HEK293 (cell line): Measurements from ENCODE around the gene RPS18.

ENCODE experiments used
- FEZF1 ChIP-seq: fragments of 450-650 bp; formaldehyde crosslinking; IDR thresholded peaks from 2 replicates; pipeline ENCODE4 v1.5.1; 2016; ENCODE audit warnings: missing biosample characterization, missing genetic modification characterization
- GLIS2 ChIP-seq: fragments of 450-650 bp; formaldehyde crosslinking; IDR thresholded peaks from 2 replicates; pipeline ENCODE4 v1.5.1; 2016; ENCODE audit warnings: missing biosample characterization, missing genetic modification characterization
- HOXD13 ChIP-seq: sonication (generic); formaldehyde crosslinking; IDR thresholded peaks from 2 replicates; pipeline ENCODE4 v1.8.0; 2022; ENCODE audit warnings: missing genetic modification reagents, borderline replicate concordance
- KLF1 ChIP-seq: fragments of 450-650 bp; formaldehyde crosslinking; IDR thresholded peaks from 2 replicates; pipeline ENCODE4 v1.5.1; 2016; ENCODE audit warnings: missing biosample characterization, missing genetic modification characterization
- SP3 ChIP-seq: fragments of 450-650 bp; formaldehyde crosslinking; IDR thresholded peaks from 2 replicates; pipeline ENCODE4 v1.5.1; 2016; ENCODE audit warnings: missing biosample characterization, missing genetic modification characterization
- TRIM28 ChIP-seq: IDR thresholded peaks from 2 replicates; pipeline ENCODE4 v1.6.1; 2011; ENCODE audit warnings: low read length, control low read depth, borderline replicate concordance
- ZBTB17 ChIP-seq: fragments of 450-650 bp; formaldehyde crosslinking; IDR thresholded peaks from 2 replicates; pipeline ENCODE4 v1.5.1; 2016; ENCODE audit warnings: missing biosample characterization, missing genetic modification characterization
- ZFP3 ChIP-seq: fragments of 450-650 bp; formaldehyde crosslinking; IDR thresholded peaks from 2 replicates; pipeline ENCODE4 v1.5.1; 2016; ENCODE audit warnings: low read depth, missing biosample characterization, missing genetic modification characterization
- ZIC2 ChIP-seq: fragments of 450-650 bp; formaldehyde crosslinking; IDR thresholded peaks from 2 replicates; pipeline ENCODE4 v1.5.1; 2016; ENCODE audit warnings: missing biosample characterization, missing genetic modification characterization
- ZNF132 ChIP-seq: fragments of 450-650 bp; formaldehyde crosslinking; IDR thresholded peaks from 2 replicates; pipeline ENCODE4 v1.5.1; 2017; ENCODE audit warnings: missing biosample characterization, missing genetic modification characterization, borderline replicate concordance
- ZNF16 ChIP-seq: fragments of 450-650 bp; formaldehyde crosslinking; IDR thresholded peaks from 2 replicates; pipeline ENCODE4 v1.5.1; 2016; ENCODE audit warnings: low read depth, missing biosample characterization, missing genetic modification characterization
- ZNF23 ChIP-seq: fragments of 450-650 bp; formaldehyde crosslinking; IDR thresholded peaks from 2 replicates; pipeline ENCODE4 v1.5.1; 2016; ENCODE audit warnings: missing biosample characterization, missing genetic modification characterization, borderline replicate concordance
- ZNF521 ChIP-seq: fragments of 450-650 bp; formaldehyde crosslinking; IDR thresholded peaks from 2 replicates; pipeline ENCODE4 v1.5.1; 2017; ENCODE audit warnings: missing biosample characterization, mild to moderate bottlenecking, missing genetic modification characterization
- ZNF530 ChIP-seq: fragments of 450-650 bp; formaldehyde crosslinking; IDR thresholded peaks from 2 replicates; pipeline ENCODE4 v1.5.1; 2016; ENCODE audit warnings: low read depth, missing biosample characterization, missing genetic modification characterization
- ZNF548 ChIP-seq: fragments of 450-650 bp; formaldehyde crosslinking; IDR thresholded peaks from 2 replicates; pipeline ENCODE4 v1.5.1; 2016; ENCODE audit warnings: missing biosample characterization, missing genetic modification characterization
- ZNF549 ChIP-seq: fragments of 450-650 bp; IDR thresholded peaks from 2 replicates; pipeline ENCODE4 v1.5.1; 2018; ENCODE audit warnings: missing biosample characterization, missing genetic modification characterization, mild to moderate bottlenecking, inconsistent platforms, moderate library complexity
- ZNF561 ChIP-seq: fragments of 450-650 bp; IDR thresholded peaks from 2 replicates; pipeline ENCODE4 v1.5.1; 2018; ENCODE audit warnings: missing biosample characterization, missing genetic modification characterization, borderline replicate concordance
- ZNF610 ChIP-seq: fragments of 450-650 bp; formaldehyde crosslinking; IDR thresholded peaks from 2 replicates; pipeline ENCODE4 v1.5.1; 2016; ENCODE audit warnings: missing biosample characterization, missing genetic modification characterization, borderline replicate concordance
- ZNF624 ChIP-seq: fragments of 450-650 bp; formaldehyde crosslinking; IDR thresholded peaks from 2 replicates; pipeline ENCODE4 v1.5.1; 2017; ENCODE audit warnings: missing biosample characterization, missing genetic modification characterization
- ZNF629 ChIP-seq: fragments of 450-650 bp; formaldehyde crosslinking; IDR thresholded peaks from 2 replicates; pipeline ENCODE4 v1.5.1; 2017; ENCODE audit warnings: missing biosample characterization, missing genetic modification characterization
- ZNF747 ChIP-seq: fragments of 450-650 bp; formaldehyde crosslinking; IDR thresholded peaks from 2 replicates; pipeline ENCODE4 v1.5.1; 2016; ENCODE audit warnings: missing biosample characterization, missing genetic modification characterization
- ZNF76 ChIP-seq: fragments of 450-650 bp; formaldehyde crosslinking; IDR thresholded peaks from 2 replicates; pipeline ENCODE4; 2016; ENCODE audit warnings: low read depth, missing biosample characterization, missing genetic modification characterization, borderline replicate concordance
- ZNF768 ChIP-seq: fragments of 450-650 bp; formaldehyde crosslinking; IDR thresholded peaks from 2 replicates; pipeline ENCODE4 v1.5.1; 2018; ENCODE audit warnings: missing biosample characterization, mild to moderate bottlenecking, missing genetic modification characterization
- ZSCAN18 ChIP-seq: fragments of 450-650 bp; formaldehyde crosslinking; IDR thresholded peaks from 2 replicates; pipeline ENCODE4 v1.5.1; 2016; ENCODE audit warnings: missing biosample characterization, missing genetic modification characterization
- TF ChIP-seq, protein P1 (sequence below): fragments of 450-650 bp; formaldehyde crosslinking; IDR thresholded peaks from 2 replicates; pipeline ENCODE4; 2016; ENCODE audit warnings: missing biosample characterization, missing genetic modification characterization
- TF ChIP-seq, protein P2 (sequence below): fragments of 450-650 bp; formaldehyde crosslinking; IDR thresholded peaks from 2 replicates; pipeline ENCODE4 v1.5.1; 2016; ENCODE audit warnings: missing biosample characterization, missing genetic modification characterization
- TF ChIP-seq, protein P3 (sequence below): fragments of 450-650 bp; formaldehyde crosslinking; IDR thresholded peaks from 2 replicates; pipeline ENCODE4 v1.5.1; 2016; ENCODE audit warnings: missing biosample characterization, missing genetic modification characterization
- TF ChIP-seq, protein P4 (sequence below): fragments of 450-650 bp; formaldehyde crosslinking; IDR thresholded peaks from 2 replicates; pipeline ENCODE4 v1.5.1; 2016; ENCODE audit warnings: missing biosample characterization, missing genetic modification characterization

Gene RPS18

DNA sequence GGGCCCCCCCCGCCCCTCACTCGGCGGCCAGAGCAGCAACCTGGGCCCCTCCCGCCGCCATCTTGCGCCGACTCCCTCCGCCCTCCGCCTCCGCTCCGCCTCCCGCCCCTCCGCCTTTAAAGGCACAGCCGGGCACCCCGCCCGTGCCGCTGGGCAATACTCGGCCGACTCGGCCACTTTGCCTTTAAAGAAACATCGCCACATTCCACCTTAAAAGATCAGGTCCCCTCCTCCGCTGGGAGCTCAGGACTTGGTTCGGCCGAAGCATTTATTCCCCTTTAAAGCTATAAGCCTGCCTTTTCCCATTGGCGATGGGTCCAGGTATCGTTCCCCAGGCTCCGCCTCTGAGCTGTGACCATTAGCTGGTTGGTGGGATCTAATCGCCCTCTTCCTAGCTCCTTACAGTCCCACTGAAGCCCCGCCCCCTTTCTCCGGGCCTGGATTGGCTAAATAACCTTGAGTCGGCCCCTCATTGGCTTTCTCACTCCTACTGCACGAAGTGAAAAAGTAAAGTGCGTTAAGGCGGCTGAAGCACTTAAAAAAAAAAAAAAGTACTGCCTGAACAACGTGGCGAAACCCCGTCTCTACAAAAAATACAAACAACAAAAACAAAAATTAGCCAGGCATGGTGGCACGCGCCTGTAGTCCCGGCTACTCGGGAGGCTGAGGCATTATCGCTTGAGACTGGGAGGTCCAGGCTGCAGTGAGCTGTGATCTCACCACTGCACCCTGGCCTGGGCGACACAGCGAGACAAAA lies 46.0 kb downstream of the RPS18 start, which contains the start of gene ZBTB22 (continued):
- TF ChIP-seq, protein P1, sequence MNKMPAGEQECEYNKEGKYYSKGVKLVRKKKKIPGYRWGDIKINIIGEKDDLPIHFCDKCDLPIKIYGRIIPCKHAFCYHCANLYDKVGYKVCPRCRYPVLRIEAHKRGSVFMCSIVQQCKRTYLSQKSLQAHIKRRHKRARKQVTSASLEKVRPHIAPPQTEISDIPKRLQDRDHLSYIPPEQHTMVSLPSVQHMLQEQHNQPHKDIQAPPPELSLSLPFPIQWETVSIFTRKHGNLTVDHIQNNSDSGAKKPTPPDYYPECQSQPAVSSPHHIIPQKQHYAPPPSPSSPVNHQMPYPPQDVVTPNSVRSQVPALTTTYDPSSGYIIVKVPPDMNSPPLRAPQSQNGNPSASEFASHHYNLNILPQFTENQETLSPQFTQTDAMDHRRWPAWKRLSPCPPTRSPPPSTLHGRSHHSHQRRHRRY (tag by site-specific recombination): no peak
- TF ChIP-seq ZNF629 (peak; percentile 80), ZSCAN18 (tag by site-specific recombination) (no peak), ZNF23 (tag by site-specific recombination) (no peak), HOXD13 (CRISPR knock-in tag) (no peak), ZNF747 (tag by site-specific recombination) (no peak), ZFP3 (tag by site-specific recombination) (no peak), ZIC2 (no peak; the same call in 1 of the 2 replicates), ZNF16 (tag by site-specific recombination) (no peak), ZNF530 (tag by site-specific recombination) (no peak), ZNF76 (tag by site-specific recombination) (0 out of 2 replicates have a peak, but pooled peaks have one; percentile 6), ZNF521 (tag by site-specific recombination) (no peak), ZNF548 (tag by site-specific recombination) (no peak), SP3 (tag by site-specific recombination) (peak; percentile 92), ZBTB17 (tag by site-specific recombination) (peak; percentile 93), ZNF549 (tag by site-specific recombination) (no peak), KLF1 (tag by site-specific recombination) (peak; percentile 76), ZNF610 (tag by site-specific recombination) (no peak), GLIS2 (tag by site-specific recombination) (0 out of 2 replicates have a peak, but pooled peaks have one; percentile 22), TRIM28 (no peak), FEZF1 (tag by site-specific recombination) (no peak; the same call in 1 of the 2 replicates), ZNF624 (tag by site-specific recombination) (no peak), ZNF132 (tag by site-specific recombination) (no peak), ZNF561 (tag by site-specific recombination) (peak; percentile 73), ZNF768 (tag by site-specific recombination) (no peak)
- TF ChIP-seq, protein P2, sequence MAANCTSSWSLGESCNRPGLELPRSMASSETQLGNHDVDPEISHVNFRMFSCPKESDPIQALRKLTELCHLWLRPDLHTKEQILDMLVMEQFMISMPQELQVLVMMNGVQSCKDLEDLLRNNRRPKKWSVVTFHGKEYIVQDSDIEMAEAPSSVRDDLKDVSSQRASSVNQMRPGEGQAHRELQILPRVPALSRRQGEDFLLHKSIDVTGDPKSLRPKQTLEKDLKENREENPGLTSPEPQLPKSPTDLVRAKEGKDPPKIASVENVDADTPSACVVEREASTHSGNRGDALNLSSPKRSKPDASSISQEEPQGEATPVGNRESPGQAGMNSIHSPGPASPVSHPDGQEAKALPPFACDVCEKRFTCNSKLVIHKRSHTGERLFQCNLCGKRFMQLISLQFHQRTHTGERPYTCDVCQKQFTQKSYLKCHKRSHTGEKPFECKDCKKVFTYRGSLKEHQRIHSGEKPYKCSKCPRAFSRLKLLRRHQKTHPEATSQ (tag by site-specific recombination): no peak
- TF ChIP-seq, protein P3, sequence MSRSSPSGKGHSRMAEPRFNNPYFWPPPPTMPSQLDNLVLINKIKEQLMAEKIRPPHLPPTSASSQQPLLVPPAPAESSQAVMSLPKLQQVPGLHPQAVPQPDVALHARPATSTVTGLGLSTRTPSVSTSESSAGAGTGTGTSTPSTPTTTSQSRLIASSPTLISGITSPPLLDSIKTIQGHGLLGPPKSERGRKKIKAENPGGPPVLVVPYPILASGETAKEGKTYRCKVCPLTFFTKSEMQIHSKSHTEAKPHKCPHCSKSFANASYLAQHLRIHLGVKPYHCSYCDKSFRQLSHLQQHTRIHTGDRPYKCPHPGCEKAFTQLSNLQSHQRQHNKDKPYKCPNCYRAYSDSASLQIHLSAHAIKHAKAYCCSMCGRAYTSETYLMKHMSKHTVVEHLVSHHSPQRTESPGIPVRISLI (tag by site-specific recombination): peak; percentile 100
- TF ChIP-seq, protein P4, sequence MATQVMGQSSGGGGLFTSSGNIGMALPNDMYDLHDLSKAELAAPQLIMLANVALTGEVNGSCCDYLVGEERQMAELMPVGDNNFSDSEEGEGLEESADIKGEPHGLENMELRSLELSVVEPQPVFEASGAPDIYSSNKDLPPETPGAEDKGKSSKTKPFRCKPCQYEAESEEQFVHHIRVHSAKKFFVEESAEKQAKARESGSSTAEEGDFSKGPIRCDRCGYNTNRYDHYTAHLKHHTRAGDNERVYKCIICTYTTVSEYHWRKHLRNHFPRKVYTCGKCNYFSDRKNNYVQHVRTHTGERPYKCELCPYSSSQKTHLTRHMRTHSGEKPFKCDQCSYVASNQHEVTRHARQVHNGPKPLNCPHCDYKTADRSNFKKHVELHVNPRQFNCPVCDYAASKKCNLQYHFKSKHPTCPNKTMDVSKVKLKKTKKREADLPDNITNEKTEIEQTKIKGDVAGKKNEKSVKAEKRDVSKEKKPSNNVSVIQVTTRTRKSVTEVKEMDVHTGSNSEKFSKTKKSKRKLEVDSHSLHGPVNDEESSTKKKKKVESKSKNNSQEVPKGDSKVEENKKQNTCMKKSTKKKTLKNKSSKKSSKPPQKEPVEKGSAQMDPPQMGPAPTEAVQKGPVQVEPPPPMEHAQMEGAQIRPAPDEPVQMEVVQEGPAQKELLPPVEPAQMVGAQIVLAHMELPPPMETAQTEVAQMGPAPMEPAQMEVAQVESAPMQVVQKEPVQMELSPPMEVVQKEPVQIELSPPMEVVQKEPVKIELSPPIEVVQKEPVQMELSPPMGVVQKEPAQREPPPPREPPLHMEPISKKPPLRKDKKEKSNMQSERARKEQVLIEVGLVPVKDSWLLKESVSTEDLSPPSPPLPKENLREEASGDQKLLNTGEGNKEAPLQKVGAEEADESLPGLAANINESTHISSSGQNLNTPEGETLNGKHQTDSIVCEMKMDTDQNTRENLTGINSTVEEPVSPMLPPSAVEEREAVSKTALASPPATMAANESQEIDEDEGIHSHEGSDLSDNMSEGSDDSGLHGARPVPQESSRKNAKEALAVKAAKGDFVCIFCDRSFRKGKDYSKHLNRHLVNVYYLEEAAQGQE (tag by site-specific recombination): 0 out of 2 replicates have a peak, but pooled peaks have one; percentile 35
